K562 (cell line): ENCODE results near the gene LITAF. TPM values are rescaled to one million over a fixed set of nuclear protein-coding genes. Genes with fewer than 3 reads are reported as not detected.
A peak's percentile ranks its signal among the peaks of the same experiment; 100 is the strongest.

Source experiments
- ATAC-seq: fragments of 200-7000 bp; cut with Tn5 transposase; 3 replicates; pipeline ENCODE4 v1.9.1; 2020; ENCODE audit warnings: moderate library complexity
- BruUV-seq: library from RNA; stranded (reverse); fragments of 400-500 nt; replicated peaks from 2 replicates; lab custom pipeline; 2021; lab: Mats Ljungman, UMichigan
- CTCF ChIA-PET: fragments of 300-600 bp; formaldehyde crosslinking; extraction: SDS; loops from one replicate; lab custom pipeline; 2021; ENCODE audit warnings: low intra/inter-chr PET ratio; lab: Yijun Ruan, JAX
- POLR2A ChIA-PET: fragments of 300-600, 350-650 bp; sonication (Branson Sonifier 250); formaldehyde crosslinking; extraction: SDS; loops from one replicate; lab custom pipeline; 2021; ENCODE audit warnings: antibody characterized with exemption, inconsistent platforms; lab: Yijun Ruan, JAX
- DNase-seq, 4 experiments: peaks; one replicate each; pipeline versions ENCODE4 v3.0.0 to v3.0.0-alpha.2; 2011 to 2018; ENCODE audit warnings: low spot score in 3 of 4, mixed read lengths in 3 of 4; ENCODE audit errors: extremely low read depth in 1 of 4
- FAIRE-seq: peaks from 2 replicates; lab custom pipeline; 2011; peaks lifted over from hg19 to GRCh38; lab: Jason Lieb, UNC
- H2AFZ ChIP-seq: 2 replicates; pipeline ENCODE4 v1.6.0; 2011; ENCODE audit warnings: low read depth, low read length, control low read depth, inconsistent platforms
- H3K27ac ChIP-seq: fragments of 200-600 bp; 3 replicates; pipeline ENCODE4 v1.8.0; 2011; ENCODE audit warnings: low read depth, mild to moderate bottlenecking, control low read depth, inconsistent platforms, low read length, moderate library complexity, mixed read lengths; ENCODE audit errors: extremely low read depth
- H3K27me3 ChIP-seq, 2 experiments: fragments of 300-600 bp in 1 of 2; 2 replicates in 1 of 2; 3 replicates in 1 of 2; pipeline versions ENCODE4 v1.6.0 to v1.8.0; 2011; ENCODE audit warnings: inconsistent platforms in 2 of 2, low read length in 2 of 2, mild to moderate bottlenecking in 1 of 2, mixed read lengths in 1 of 2, moderate library complexity in 1 of 2; ENCODE audit not compliant: control insufficient read depth in 2 of 2, insufficient read depth in 2 of 2
- H3K36me3 ChIP-seq: fragments of 300-600 bp; 3 replicates; pipeline ENCODE4 v1.8.0; 2011; ENCODE audit warnings: mild to moderate bottlenecking, low read length, inconsistent platforms; ENCODE audit not compliant: control insufficient read depth, insufficient read depth
- H3K4me1 ChIP-seq, 2 experiments: fragments of 200-600 bp in 1 of 2; replicated peaks in 1 of 2; 2 replicates in 1 of 2; 3 replicates in 1 of 2; pipeline versions ENCODE4 v1.5.1 to v1.8.0; 2011; ENCODE audit warnings: inconsistent platforms in 2 of 2, low read length in 2 of 2, mild to moderate bottlenecking in 1 of 2, mixed read lengths in 1 of 2, moderate library complexity in 1 of 2; ENCODE audit not compliant: control insufficient read depth in 2 of 2, insufficient read depth in 2 of 2
- H3K4me2 ChIP-seq: 2 replicates; pipeline ENCODE4 v1.6.1; 2011; ENCODE audit warnings: low read length, control low read depth, inconsistent platforms, mixed read lengths; ENCODE audit not compliant: insufficient read depth
- H3K4me3 ChIP-seq: fragments of 200-600 bp; sonication (generic), shearing (Covaris generic); 2 replicates; pipeline ENCODE4 v1.5.1; 2016; ENCODE audit warnings: control low read depth, inconsistent platforms
- H3K79me2 ChIP-seq: fragments of 200-600 bp; 3 replicates; pipeline ENCODE4 v1.8.0; 2011; ENCODE audit warnings: low read length, inconsistent platforms; ENCODE audit not compliant: control insufficient read depth, insufficient read depth
- H3K9ac ChIP-seq, 2 experiments: 2 replicates each; pipeline versions ENCODE4 v1.6.0 to v1.6.1; 2011; ENCODE audit warnings: low read depth in 2 of 2, low read length in 2 of 2, control low read depth in 1 of 2, inconsistent platforms in 1 of 2, mild to moderate bottlenecking in 1 of 2, mixed read lengths in 1 of 2; ENCODE audit not compliant: insufficient read depth in 1 of 2
- H3K9me1 ChIP-seq: one replicate; pipeline ENCODE4 v1.6.0; 2011; ENCODE audit warnings: inconsistent platforms, mild to moderate bottlenecking, low read length, moderate library complexity; ENCODE audit not compliant: control insufficient read depth, insufficient read depth
- H3K9me3 ChIP-seq: replicated peaks from 2 replicates; pipeline ENCODE4 v1.5.1; 2011; ENCODE audit warnings: low read depth, low read length, inconsistent platforms; ENCODE audit not compliant: control insufficient read depth, insufficient read depth
- H4K20me1 ChIP-seq: replicated peaks from 2 replicates; pipeline ENCODE4 v1.6.1; 2011; ENCODE audit warnings: low read length, inconsistent platforms, mixed read lengths; ENCODE audit not compliant: control insufficient read depth, insufficient read depth
- CEBPB ChIP-seq: fragments of 450-650 bp; IDR thresholded peaks from 2 replicates; pipeline ENCODE4 v1.6.1; 2016; ENCODE audit warnings: missing genetic modification characterization, missing compliant biosample characterization
- CEBPG ChIP-seq, 3 experiments: fragments of 200-800 bp in 1 of 3; sonication (Bioruptor generic) in 1 of 3; sonication (generic) in 1 of 3; formaldehyde crosslinking in 1 of 3; IDR thresholded peaks in 2 of 3; conservative IDR thresholded peaks in 1 of 3; 2 replicates each; pipeline versions ENCODE4 v1.6.1 to v1.8.0; 2016 to 2022; ENCODE audit warnings: missing compliant biosample characterization in 2 of 3, missing genetic modification characterization in 2 of 3, mild to moderate bottlenecking in 1 of 3, missing genetic modification reagents in 1 of 3
- E2F8 ChIP-seq: fragments of 450-650 bp; IDR thresholded peaks from 2 replicates; pipeline ENCODE4 v1.7.1; 2018; ENCODE audit warnings: mild to moderate bottlenecking, low read depth; ENCODE audit not compliant: partially characterized antibody
- HNRNPK ChIP-seq: fragments of 200-400 bp; formaldehyde crosslinking; IDR thresholded peaks from one replicate; pipeline ENCODE4 v1.6.1; 2018; ENCODE audit warnings: mild to moderate bottlenecking, low read depth, low read length; ENCODE audit not compliant: poor library complexity, severe bottlenecking
- KDM1A ChIP-seq, 2 experiments: fragments of 450-650 bp; IDR thresholded peaks; 2 replicates each; pipeline ENCODE4 v1.6.1; 2016; ENCODE audit warnings: mild to moderate bottlenecking in 2 of 2
- MCM7 ChIP-seq, 2 experiments: fragments of 450-650 bp; IDR thresholded peaks; 2 replicates each; pipeline ENCODE4 v1.6.1; 2016 to 2018
- MYNN ChIP-seq, 2 experiments: sonication (generic); formaldehyde crosslinking in 1 of 2; IDR thresholded peaks; 2 replicates each; pipeline versions ENCODE4 v1.5.0 to v1.6.1; 2016 to 2020; ENCODE audit warnings: antibody characterized with exemption in 1 of 2, missing genetic modification reagents in 1 of 2
- PHF8 ChIP-seq: fragments of 200-600 bp; sonication (generic); IDR thresholded peaks from 2 replicates; pipeline ENCODE4 v1.6.1; 2012; ENCODE audit warnings: mixed run types, mild to moderate bottlenecking, inconsistent platforms, low read length, moderate library complexity, borderline replicate concordance
- POLR3G ChIP-seq: IDR thresholded peaks from 2 replicates; pipeline ENCODE4 v1.6.1; 2011; ENCODE audit not compliant: insufficient read length, insufficient replicate concordance; ENCODE audit errors: extremely low read depth
- SRF ChIP-seq, 2 experiments: fragments of 250-450, 450-650 bp in 1 of 2; sonication (Bioruptor Pico) in 1 of 2; sonication (generic) in 1 of 2; formaldehyde crosslinking; IDR thresholded peaks; 2 replicates each; pipeline versions ENCODE4 v1.5.0 to v1.5.1; 2020 to 2022; ENCODE audit warnings: mild to moderate bottlenecking in 1 of 2, missing genetic modification reagents in 1 of 2
- ZNF436 ChIP-seq: fragments of 250-450, 450-650 bp; sonication (Bioruptor Pico); formaldehyde crosslinking; IDR thresholded peaks from 2 replicates; pipeline ENCODE4 v1.7.0; 2020; ENCODE audit warnings: mild to moderate bottlenecking
- ZNF785 ChIP-seq: fragments of 250-450 bp; sonication (Bioruptor Pico); IDR thresholded peaks from 2 replicates; pipeline ENCODE4 v1.4.0; 2020; ENCODE audit warnings: mild to moderate bottlenecking
- WGBS: fragments of 100-300 bp; shearing (Covaris generic); methylation state at CpG from one replicate; pipeline ENCODE4 v1.1.6; 2016; ENCODE audit warnings: low coverage, mixed read lengths; ENCODE audit not compliant: insufficient coverage; ENCODE audit errors: missing lambda C conversion rate; 5-methylcytosine and 5-hydroxymethylcytosine counted together
- in situ Hi-C: fragments of 300-500 bp; cut with MboI; formaldehyde crosslinking; loops from 4 replicates; pipeline ENCODE4 v1.15.0; 2018; ENCODE audit warnings: inconsistent platforms, mixed read lengths
- intact Hi-C: fragments of 100-400 bp; cut with micrococcal nuclease; formaldehyde crosslinking; loops from 2 replicates; pipeline ENCODE4 v1.14.2; 2022
- polyA plus RNA-seq, 8 experiments: library from polyadenylated mRNA; depleted of rRNA in 4 of 8; stranded (reverse) in 5 of 8; unstranded in 3 of 8; fragments of >200 nt; fragmentation: Nextera tagmentation in 2 of 8; fragmentation: Illumina TruSeq in 1 of 8; extraction: Ambion mirVana in 2 of 8; extraction: Trizol in 1 of 8; gene quantifications; 2 replicates each; pipeline versions ENCODE4 v1.2.1 to v1.2.3, GENCODE V29; 2011 to 2014; ENCODE audit warnings: inconsistent platforms in 1 of 8, missing spikeins in 1 of 8
- total RNA-seq, 7 experiments: library from RNA; depleted of rRNA in 6 of 7; stranded (reverse); fragments of >200 nt in 6 of 7; fragmentation: Illumina TruSeq in 2 of 7; extraction: Trizol in 2 of 7; gene quantifications; 2 replicates each; pipeline versions ENCODE4 v1.2.1 to v1.2.3, GENCODE V29; 2011 to 2021; ENCODE audit warnings: low replicate concordance in 1 of 7

Gene LITAF
- total and polyA plus RNA-seq, 9 of the 15 experiments (the other 6 are each of a cell fraction or from before 2014, with no cell fraction given): 4.1 to 17.8 (median 11.9) TPM

GRCh38 chr16:11554053-11554452 lies 32.7 kb downstream of the LITAF start:
- WGBS: 13% methylated on average over 6 of the region's 6 CpGs
- Histone ChIP-seq H3K79me2 (no peaks in the 10 kb centered on the region), H3K9ac (no peak overlapping the region), H3K9me3 (0 out of 2 replicates have a peak, but pooled peaks cover 4% of the 10 kb centered on the region), H3K4me3 (no peak overlapping the region), H3K4me2 (no peak overlapping the region), H2AFZ (no peak overlapping the region), H3K9me1 (no peaks in the 10 kb centered on the region), H3K4me1 (no peaks in the 10 kb centered on the region), H3K27ac (no peak overlapping the region), H4K20me1 (no peaks in the 10 kb centered on the region), H3K27me3 (peaks cover 20 to 60% of the 10 kb centered on the region in 2 experiments), H3K36me3 (no peaks in the 10 kb centered on the region)
- DNase-seq (no peak), ATAC-seq (no peak), FAIRE-seq (no peak)
- in situ Hi-C loops (no loop called here), intact Hi-C loops (no loop called here)
- no TSS peak for BruUV-seq
- ChIA-PET CTCF (no interaction called here), POLR2A (no interaction called here)
- TF ChIP-seq CEBPG (CRISPR knock-in tag; IDR thresholded peaks at IDR 0.05) (no peak), CEBPG (tag; conservative IDR thresholded peaks at IDR 0.05 in 1 of 2, IDR thresholded peaks at IDR 0.05 in 1 of 2) (peak in 1 of 2 experiments; percentile 47; a peak in 2 of 4 replicates), SRF (CRISPR knock-in tag; IDR thresholded peaks at IDR 0.05) (no peak), CEBPB (tag) (peak; percentile 24; the same call in 1 of the 2 replicates), KDM1A (IDR thresholded peaks at IDR 0.05) (no peak)

GRCh38 chr16:11553371-11553770 lies 33.3 kb downstream of the LITAF start:
- H2AFZ ChIP-seq: no peak overlapping the region
- peaks cover 20 to 60% of the 10 kb centered on the region in 2 experiments for H3K27me3 ChIP-seq
- no peak overlapping the region for H3K4me3 ChIP-seq
- ChIA-PET POLR2A (no interaction called here), CTCF (no interaction called here)
- H3K79me2 ChIP-seq: no peaks in the 10 kb centered on the region
- in situ Hi-C loops: no loop called here
- no peak overlapping the region for H3K27ac ChIP-seq
- H4K20me1 ChIP-seq: no peaks in the 10 kb centered on the region
- no peak overlapping the region for H3K4me2 ChIP-seq
- FAIRE-seq (no peak), ATAC-seq (no peak), DNase-seq (no peak)
- intact Hi-C loops: no loop called here
- no peak overlapping the region for H3K9ac ChIP-seq
- WGBS: 24% methylated on average over 11 of the region's 11 CpGs
- H3K4me1 ChIP-seq: no peaks in the 10 kb centered on the region
- H3K9me3 ChIP-seq: 0 out of 2 replicates have a peak, but pooled peaks cover 4% of the 10 kb centered on the region
- no peaks in the 10 kb centered on the region for H3K36me3 ChIP-seq
- no peaks in the 10 kb centered on the region for H3K9me1 ChIP-seq
- no TSS peak for BruUV-seq
- TF ChIP-seq MCM7 (IDR thresholded peaks at IDR 0.05): no peak
- TF ChIP-seq HNRNPK: no peak
- no peak for TF ChIP-seq E2F8
- no peak for TF ChIP-seq MYNN (IDR thresholded peaks at IDR 0.05)
- TF ChIP-seq MYNN (CRISPR knock-in tag; IDR thresholded peaks at IDR 0.05): no peak
- TF ChIP-seq POLR3G: no peak
- no peak for TF ChIP-seq ZNF785 (CRISPR knock-in tag)
- no peak for TF ChIP-seq PHF8
- TF ChIP-seq ZNF436 (CRISPR knock-in tag): no peak
